HAP-1 (cell line): ENCODE results near the gene WDR74.

Experiments used
- DNase-seq, 2 experiments: peaks; one replicate each; pipeline ENCODE4 v3.0.0-alpha.2; 2016 to 2020; ENCODE audit warnings: low spot score in 2 of 2
- H3K27me3 ChIP-seq: fragments of 250-450 bp; sonication (Bioruptor Pico); 2 replicates; pipeline ENCODE4 v1.5.1; 2020; ENCODE audit warnings: low read depth, mild to moderate bottlenecking, moderate library complexity
- H3K36me3 ChIP-seq: fragments of 250-450 bp; sonication (Bioruptor Pico); replicated peaks from 2 replicates; pipeline ENCODE4 v1.5.1; 2020; ENCODE audit warnings: mild to moderate bottlenecking
- H3K4me1 ChIP-seq: fragments of 250-450 bp; sonication (Bioruptor Pico); 2 replicates; pipeline ENCODE4 v1.5.1; 2020; ENCODE audit warnings: mild to moderate bottlenecking
- H3K4me3 ChIP-seq: fragments of 250-450 bp; sonication (Bioruptor Pico); 2 replicates; pipeline ENCODE4 v1.5.1; 2020; ENCODE audit warnings: mild to moderate bottlenecking, moderate library complexity
- H3K9me3 ChIP-seq: fragments of 250-450 bp; sonication (Bioruptor Pico); 2 replicates; pipeline ENCODE4 v1.5.1; 2020; ENCODE audit warnings: mild to moderate bottlenecking, moderate library complexity
- in situ Hi-C: fragments of 300-500 bp; cut with MboI; formaldehyde crosslinking; loops from 3 replicates; pipeline ENCODE4 v1.14.3; 2020; ENCODE audit warnings: low sequenced_read_pairs, inconsistent platforms, mixed read lengths

WDR74 gene

DNA sequence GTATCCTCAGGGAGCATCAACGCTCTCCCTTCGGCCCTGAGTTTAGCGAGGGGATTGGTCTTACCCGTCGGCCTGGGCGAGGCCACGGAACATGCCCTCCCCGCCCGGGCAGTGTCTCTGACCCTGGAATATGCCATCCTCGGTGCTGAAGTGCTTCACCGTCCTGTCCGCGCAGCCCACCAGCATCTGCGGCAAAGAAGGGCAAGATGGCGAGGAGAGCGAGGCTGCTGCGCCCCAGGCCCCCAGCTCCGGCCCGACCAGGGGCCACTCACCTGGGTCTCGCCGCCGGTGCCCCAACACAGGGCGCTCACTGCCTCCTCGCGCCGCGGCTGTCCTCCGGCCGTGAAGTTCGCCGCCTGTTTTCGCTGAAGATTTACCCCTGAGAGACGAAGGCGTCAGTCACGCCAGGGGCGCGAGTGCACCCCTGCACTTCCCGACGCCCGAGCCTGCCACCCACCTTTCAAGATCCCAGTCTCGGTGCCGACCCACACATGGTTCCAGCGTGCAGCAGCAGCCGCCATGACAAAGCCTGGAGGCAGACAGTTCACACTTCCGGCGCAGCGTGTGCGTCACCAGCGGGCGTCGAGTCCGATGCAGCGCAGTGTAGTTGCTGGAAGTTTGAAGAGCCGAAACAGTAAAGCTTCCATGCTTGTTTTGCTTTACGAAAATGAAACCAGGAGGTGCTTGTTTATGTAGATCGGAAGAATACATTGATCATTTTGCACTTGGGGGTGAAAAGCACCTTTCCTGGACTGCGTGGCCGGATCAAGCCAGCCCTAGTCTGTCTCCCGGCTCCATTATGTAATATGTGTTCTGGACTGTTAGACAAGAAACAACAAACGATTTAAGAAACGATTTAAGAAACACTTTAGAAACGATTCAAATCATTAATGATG is at the start of gene WDR74:
Gene WDR74 (minus strand): TSS at position 541 of the 896 bp plus-strand sequence. CDS start 20 bp downstream, at position 521.
- H3K36me3 ChIP-seq, result peaks cover 39% of the 10 kb centered on the region
- in situ Hi-C loops, result no loop called here
- H3K9me3 ChIP-seq, result no peaks in the 10 kb centered on the region
- H3K4me3 ChIP-seq, result peak within 1 kb of the TSS; percentile 98
- no peaks in the 10 kb centered on the region for H3K27me3 ChIP-seq
- DNase-seq, result peak; percentile 87 to 90
- H3K4me1 ChIP-seq, result peaks cover 18% of the 10 kb centered on the region

DNA sequence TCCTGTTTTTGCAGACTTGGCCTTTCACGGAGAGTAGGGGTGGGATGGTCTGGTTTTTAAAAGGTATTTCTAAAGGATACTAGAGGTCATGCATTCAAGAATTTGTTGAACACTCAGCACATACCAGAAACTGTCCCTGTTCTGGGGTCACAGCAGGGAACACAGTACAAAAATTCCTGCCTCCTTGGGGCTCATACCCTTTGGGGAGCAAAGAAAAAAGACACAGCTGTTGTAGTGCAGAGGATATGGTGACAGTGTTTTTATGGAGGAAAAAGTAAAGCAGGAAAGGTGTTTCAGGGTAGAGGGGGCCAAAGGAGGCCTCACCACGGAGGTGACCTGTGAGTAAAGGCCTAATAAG is 49.7 kb upstream of the WDR74 start:
- Histone ChIP-seq H3K36me3 (peaks cover 60% of the 10 kb centered on the region), H3K4me1 (peaks cover 17% of the 10 kb centered on the region), H3K27me3 (no peaks in the 10 kb centered on the region), H3K9me3 (no peaks in the 10 kb centered on the region), H3K4me3 (no peak overlapping the region)
- DNase-seq, result no peak
- in situ Hi-C loops, result no loop called here

DNA sequence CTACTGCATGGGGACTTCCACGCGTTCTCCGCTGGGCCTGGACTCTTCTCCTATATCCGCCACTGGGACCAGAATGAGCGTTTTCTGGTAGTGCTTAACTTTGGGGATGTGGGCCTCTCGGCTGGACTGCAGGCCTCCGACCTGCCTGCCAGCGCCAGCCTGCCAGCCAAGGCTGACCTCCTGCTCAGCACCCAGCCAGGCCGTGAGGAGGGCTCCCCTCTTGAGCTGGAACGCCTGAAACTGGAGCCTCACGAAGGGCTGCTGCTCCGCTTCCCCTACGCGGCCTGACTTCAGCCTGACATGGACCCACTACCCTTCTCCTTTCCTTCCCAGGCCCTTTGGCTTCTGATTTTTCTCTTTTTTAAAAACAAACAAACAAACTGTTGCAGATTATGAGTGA is 49.0 kb upstream of the WDR74 start:
- H3K27me3 ChIP-seq, result no peaks in the 10 kb centered on the region
- in situ Hi-C loops, result no loop called here
- peaks cover 67% of the 10 kb centered on the region for H3K36me3 ChIP-seq
- H3K9me3 ChIP-seq, result no peaks in the 10 kb centered on the region
- no peak overlapping the region for H3K4me3 ChIP-seq
- DNase-seq, result no peak
- peaks cover 21% of the 10 kb centered on the region for H3K4me1 ChIP-seq

DNA sequence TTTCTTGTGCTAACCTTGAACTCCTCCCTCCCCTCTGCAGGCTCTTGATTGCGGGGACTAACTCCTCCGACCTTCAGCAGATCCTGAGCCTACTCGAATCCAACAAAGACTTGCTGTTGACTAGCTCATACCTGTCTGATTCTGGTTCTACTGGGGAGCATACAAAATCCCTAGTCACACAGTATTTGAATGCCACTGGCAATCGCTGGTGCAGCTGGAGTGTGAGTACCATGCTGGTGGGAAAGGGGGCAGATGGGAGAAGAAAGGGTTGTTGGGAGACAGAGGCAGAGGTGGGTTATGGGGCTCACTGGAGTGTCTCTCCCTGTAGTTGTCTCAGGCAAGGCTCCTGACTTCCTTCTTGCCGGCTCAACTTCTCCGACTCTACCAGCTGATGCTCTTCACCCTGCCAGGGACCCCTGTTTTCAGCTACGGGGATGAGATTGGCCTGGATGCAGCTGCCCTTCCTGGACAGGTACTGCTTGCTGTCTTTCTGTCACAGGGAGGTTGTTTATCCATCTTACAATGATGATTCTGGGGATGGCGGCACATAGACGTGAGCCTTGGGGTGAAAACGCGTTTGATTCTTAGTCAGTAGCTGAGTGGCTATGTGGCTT is 45.9 kb upstream of the WDR74 start:
- no peak for DNase-seq
- H3K4me1 ChIP-seq, result peaks cover 28% of the 10 kb centered on the region
- peaks cover 96% of the 10 kb centered on the region for H3K36me3 ChIP-seq
- H3K27me3 ChIP-seq, result no peaks in the 10 kb centered on the region
- in situ Hi-C loops, result no loop called here
- H3K4me3 ChIP-seq, result no peak overlapping the region; the same call in 1 of the 2 replicates
- H3K9me3 ChIP-seq, result no peaks in the 10 kb centered on the region

DNA sequence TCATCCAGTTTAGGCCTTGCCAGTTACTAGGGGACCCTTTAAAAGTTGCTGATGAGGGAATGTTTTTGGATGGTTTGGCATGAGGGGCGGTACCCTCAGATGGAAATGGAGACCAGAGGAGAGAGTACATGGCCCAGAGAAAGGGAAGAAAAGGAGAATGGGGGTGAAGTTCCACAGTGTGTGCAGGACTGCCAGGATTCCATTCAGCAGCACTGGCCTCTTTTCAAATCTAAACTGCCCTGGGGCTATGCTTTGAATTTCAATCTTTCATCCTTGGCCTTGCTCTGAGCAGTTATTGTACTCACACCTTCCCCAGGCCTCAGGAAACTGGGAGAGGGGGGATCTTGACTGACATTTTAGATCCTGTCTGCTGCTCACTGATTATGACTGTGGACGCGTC is 44.3 kb upstream of the WDR74 start:
- in situ Hi-C loops, result no loop called here
- H3K9me3 ChIP-seq, result no peaks in the 10 kb centered on the region
- H3K4me1 ChIP-seq, result peaks cover 30% of the 10 kb centered on the region
- no peaks in the 10 kb centered on the region for H3K27me3 ChIP-seq
- DNase-seq, result peak; percentile 76 to 77
- H3K36me3 ChIP-seq, result peaks cover 93% of the 10 kb centered on the region
- peak overlapping the region; percentile 95 for H3K4me3 ChIP-seq

DNA sequence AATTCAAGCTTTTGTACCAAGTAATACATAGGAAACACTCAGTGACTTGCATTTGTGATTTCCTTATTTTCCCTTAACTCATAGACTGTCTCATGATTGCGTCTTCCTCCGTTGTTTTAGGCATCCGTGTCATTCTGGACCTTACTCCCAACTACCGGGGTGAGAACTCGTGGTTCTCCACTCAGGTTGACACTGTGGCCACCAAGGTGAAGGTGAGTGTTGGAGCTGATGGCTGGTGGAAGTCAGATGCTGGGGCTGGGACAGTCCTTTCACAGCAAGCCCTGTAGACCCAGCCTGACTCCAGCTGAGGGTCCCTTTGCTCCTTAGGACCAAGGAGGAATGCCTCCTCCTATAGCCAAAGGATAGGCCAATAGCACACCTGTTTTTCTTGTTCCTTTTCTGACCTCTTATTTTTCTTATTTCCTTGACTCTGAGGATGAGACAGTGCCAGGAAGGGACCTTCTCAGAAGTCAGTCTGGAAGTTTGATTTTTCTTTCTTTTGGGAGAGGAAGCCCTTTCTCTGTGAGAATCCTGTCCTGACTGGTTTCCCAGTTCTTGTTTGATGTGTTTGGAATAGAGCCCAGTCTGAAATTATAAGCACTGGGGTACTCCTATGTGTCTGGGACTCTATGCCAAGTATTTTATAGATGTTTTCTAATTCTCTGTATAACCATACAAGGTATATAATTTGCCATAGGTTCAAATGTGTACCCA is 43.6 kb upstream of the WDR74 start:
- Histone ChIP-seq H3K4me3 (peak overlapping the region; percentile 95), H3K4me1 (peaks cover 30% of the 10 kb centered on the region), H3K36me3 (peaks cover 85% of the 10 kb centered on the region), H3K27me3 (no peaks in the 10 kb centered on the region), H3K9me3 (no peaks in the 10 kb centered on the region)
- no peak for DNase-seq
- in situ Hi-C loops, result no loop called here

DNA sequence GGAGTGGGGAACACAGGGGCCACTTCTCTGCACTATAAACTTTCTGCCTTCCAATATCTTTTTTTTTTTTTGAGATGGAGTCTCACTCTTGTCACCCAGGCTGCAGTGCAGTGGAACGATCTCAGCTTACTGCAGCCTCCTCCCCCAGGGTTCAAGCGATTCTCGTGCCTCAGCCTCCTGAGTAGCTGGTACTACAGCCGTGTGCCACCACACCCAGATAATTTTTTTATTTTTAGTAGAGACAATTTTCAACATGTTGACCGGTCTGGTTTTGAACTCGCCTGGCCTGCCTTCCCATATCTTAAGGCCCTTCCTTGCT is 43.0 kb upstream of the WDR74 start:
- Histone ChIP-seq H3K9me3 (no peaks in the 10 kb centered on the region), H3K36me3 (peaks cover 85% of the 10 kb centered on the region), H3K27me3 (no peaks in the 10 kb centered on the region), H3K4me3 (peak overlapping the region; percentile 95), H3K4me1 (peaks cover 30% of the 10 kb centered on the region)
- in situ Hi-C loops, result no loop called here
- no peak for DNase-seq

DNA sequence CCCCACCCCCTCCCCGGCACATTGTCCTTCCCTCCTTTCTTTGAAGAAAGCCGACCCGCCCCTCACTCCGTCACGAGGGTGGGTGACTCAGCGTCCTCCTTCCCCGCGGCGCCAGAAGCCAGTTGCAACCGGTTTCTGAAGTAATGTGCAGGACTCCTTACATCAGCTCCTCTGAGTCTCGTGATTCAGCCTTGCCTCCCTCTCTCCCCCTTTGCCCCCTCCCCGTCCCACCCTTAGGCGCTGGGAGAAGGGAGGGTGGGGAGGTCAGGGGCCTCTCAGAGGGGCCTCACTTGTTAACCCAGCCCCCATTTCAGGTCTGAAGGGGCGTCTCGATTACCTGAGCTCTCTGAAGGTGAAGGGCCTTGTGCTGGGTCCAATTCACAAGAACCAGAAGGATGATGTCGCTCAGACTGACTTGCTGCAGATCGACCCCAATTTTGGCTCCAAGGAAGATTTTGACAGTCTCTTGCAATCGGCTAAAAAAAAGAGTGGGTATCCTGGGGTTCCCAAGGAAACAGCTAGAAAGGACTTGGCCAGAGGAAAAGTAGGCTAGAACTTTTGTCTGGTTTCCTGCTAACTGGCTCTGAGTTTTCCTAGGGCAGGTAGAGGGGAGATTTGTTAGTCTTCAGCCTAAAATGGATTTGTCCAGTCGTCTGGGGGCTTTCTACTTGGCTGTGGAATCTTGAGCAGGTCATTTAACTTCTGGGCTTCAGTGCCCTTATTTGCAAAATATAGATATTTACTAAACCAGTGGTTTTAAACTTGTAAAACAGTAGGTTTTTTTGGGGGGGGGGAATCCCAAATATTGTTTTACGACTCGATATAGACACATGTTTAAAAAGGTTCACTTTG is 42.4 kb upstream of the WDR74 start:
- in situ Hi-C loops, result no loop called here
- peak; percentile 95 to 97 for DNase-seq
- H3K27me3 ChIP-seq, result no peaks in the 10 kb centered on the region
- H3K36me3 ChIP-seq, result peaks cover 83% of the 10 kb centered on the region
- peak overlapping the region; percentile 95 for H3K4me3 ChIP-seq
- H3K9me3 ChIP-seq, result no peaks in the 10 kb centered on the region
- H3K4me1 ChIP-seq, result peaks cover 30% of the 10 kb centered on the region

DNA sequence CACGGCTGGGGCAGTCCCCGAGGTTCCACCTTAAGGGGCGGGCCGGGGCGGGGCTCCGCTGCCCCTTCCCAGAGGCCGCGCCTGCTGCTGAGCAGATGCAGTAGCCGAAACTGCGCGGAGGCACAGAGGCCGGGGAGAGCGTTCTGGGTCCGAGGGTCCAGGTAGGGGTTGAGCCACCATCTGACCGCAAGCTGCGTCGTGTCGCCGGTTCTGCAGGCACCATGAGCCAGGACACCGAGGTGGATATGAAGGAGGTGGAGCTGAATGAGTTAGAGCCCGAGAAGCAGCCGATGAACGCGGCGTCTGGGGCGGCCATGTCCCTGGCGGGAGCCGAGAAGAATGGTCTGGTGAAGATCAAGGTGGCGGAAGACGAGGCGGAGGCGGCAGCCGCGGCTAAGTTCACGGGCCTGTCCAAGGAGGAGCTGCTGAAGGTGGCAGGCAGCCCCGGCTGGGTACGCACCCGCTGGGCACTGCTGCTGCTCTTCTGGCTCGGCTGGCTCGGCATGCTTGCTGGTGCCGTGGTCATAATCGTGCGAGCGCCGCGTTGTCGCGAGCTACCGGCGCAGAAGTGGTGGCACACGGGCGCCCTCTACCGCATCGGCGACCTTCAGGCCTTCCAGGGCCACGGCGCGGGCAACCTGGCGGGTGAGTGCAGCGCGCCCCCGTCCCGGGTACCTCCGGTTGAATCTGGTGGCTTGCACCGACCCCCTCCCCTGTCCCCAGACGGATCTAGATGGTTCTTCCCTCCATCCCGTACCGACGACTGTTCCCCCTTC is 41.6 kb upstream of the WDR74 start, which contains the start of gene SLC3A2:
Gene SLC3A2 (plus strand): TSS at position 94 of the 776 bp plus-strand sequence. CDS start 128 bp downstream, at position 222.
- in situ Hi-C loops, result no loop called here
- Histone ChIP-seq H3K9me3 (no peaks in the 10 kb centered on the region; the same call in 1 of the 2 replicates), H3K27me3 (no peaks in the 10 kb centered on the region), H3K4me1 (peaks cover 30% of the 10 kb centered on the region), H3K4me3 (peak within 1 kb of the TSS; percentile 95), H3K36me3 (peaks cover 83% of the 10 kb centered on the region)
- peak; percentile 90 to 91 for DNase-seq

DNA sequence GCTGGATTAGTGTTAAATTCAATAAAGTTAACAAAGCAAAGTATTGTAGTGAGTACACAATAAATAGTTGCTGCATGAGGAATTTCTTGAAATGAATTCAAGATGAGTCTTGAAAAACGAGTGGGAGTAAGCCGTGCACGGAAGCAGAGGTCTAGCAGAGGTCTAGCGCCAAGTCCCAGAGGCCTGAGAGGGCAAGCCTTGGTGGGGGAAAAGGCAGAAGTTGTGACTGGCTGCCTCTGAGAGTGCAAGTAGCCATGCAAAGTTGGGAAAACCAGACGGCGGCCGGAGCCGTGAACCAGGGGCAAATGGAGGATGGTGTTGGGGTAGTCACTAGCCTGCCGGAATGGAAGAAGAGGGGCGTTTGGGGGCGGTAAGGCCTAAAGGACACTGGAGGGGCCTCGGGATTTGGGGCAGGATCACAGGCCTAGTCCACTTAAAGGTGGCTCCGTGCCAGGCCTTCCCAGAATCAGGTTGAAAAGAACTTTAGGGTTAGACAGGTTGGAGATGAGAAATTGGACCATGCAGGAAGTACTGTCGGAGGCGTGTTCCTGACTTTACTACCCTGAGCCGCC is 40.9 kb upstream of the WDR74 start:
- H3K36me3 ChIP-seq, result peaks cover 83% of the 10 kb centered on the region
- H3K27me3 ChIP-seq, result no peaks in the 10 kb centered on the region
- H3K4me1 ChIP-seq, result peaks cover 27% of the 10 kb centered on the region
- H3K9me3 ChIP-seq, result no peaks in the 10 kb centered on the region; the same call in 1 of the 2 replicates
- in situ Hi-C loops, result no loop called here
- H3K4me3 ChIP-seq, result peak overlapping the region; percentile 95
- peak; percentile 48 to 61 for DNase-seq

DNA sequence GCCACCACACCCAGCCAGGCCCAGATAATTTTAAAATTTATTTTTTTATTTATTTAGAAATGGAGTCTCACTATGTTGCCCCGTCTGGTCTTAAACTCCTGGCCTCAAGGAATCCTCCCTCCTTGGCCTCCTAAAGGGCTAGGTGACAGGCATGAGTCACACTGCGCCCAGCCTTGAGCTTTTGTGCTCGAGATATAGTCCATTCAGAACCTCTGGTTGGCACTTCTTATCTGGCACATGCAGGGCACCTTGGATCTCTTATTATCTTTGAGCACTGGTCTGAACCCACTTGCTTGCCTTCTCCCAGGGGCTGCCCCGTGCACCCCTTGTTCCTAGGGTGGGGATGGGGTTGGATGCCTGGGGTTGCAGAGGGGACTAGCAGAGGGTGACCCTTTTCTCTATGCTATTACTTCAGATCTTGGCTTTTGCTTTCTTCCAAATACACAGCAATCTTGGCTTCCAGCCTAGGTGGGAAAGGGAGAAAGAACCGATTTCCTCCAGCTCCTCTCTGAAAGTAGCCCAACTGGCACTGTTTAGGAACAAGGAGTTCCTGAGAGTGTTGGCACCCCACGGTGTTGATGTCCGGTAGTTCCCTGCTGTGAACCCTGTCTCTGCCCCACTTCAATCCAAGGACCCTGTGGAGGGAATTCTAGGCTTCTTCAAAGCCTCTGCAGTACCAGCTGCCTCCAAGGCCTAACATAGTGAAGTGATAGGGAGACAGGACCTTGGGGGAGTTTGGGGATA is 40.0 kb upstream of the WDR74 start:
- Histone ChIP-seq H3K9me3 (no peaks in the 10 kb centered on the region; the same call in 1 of the 2 replicates), H3K27me3 (no peaks in the 10 kb centered on the region), H3K36me3 (peaks cover 83% of the 10 kb centered on the region), H3K4me1 (peaks cover 26% of the 10 kb centered on the region), H3K4me3 (peak overlapping the region; percentile 95; the same call in 1 of the 2 replicates)
- no peak for DNase-seq
- in situ Hi-C loops, result loop anchor here (10.0 kb wide), 1 partner anchor 155 kb away; the partner anchor contains the start of genes HNRNPUL2 and TTC9C

DNA sequence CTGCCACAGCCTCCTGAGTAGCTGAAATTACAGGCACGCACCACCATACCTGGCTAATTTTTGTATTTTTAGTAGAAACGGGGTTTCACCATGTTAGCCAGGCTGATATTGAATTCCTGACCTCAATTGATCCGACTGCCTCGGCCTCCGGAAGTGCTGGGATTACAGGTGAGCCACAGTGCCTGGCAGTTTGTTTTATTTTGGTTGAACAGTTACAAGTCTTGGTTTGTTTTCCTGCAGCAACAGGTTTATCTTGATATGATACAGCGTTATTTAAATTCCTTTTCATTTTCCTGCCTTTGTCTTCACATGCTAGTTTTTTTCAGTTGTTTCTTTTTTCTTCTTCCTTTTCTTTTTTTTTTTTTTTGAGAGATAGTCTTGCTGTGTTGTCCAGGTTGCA is 37.3 kb upstream of the WDR74 start:
- H3K4me3 ChIP-seq, result no peak overlapping the region
- H3K4me1 ChIP-seq, result peaks cover 14% of the 10 kb centered on the region
- H3K27me3 ChIP-seq, result no peaks in the 10 kb centered on the region
- DNase-seq, result no peak
- peaks cover 81% of the 10 kb centered on the region for H3K36me3 ChIP-seq
- in situ Hi-C loops, result loop anchor here (10.0 kb wide), 1 partner anchor 152 kb away; the partner anchor contains the start of genes HNRNPUL2 and TTC9C
- H3K9me3 ChIP-seq, result no peaks in the 10 kb centered on the region; the same call in 1 of the 2 replicates
